ENCODE results near the gene USP15. TPM values are rescaled to one million over a fixed set of nuclear protein-coding genes. Genes with fewer than 3 reads are reported as not detected.

Gene USP15
- total and polyA plus RNA-seq, 2 of the 8 experiments (the other 6 are each of a cell fraction or from before 2014, with no cell fraction given): 12.7 to 38.6 TPM

DNA sequence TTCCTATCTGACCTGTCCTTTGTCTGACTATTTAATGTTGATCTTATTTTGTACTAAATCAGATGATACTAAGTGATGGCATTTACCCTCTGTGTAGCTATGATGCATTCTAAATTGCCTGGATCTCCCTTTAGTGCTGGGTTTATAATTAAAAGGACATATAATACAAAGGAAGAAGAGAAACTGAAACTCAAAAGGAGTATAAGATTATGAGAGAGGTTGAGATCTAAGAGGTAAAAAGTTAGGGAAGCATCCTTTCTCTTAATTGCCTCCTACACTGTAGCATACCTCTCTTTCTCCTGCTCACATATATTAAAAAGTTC lies 119.5 kb downstream of the USP15 start (continued):
- TF ChIP-seq PHF8 (conservative IDR thresholded peaks at IDR 0.05; ENCODE audit: low read depth, low read length): no peak

DNA sequence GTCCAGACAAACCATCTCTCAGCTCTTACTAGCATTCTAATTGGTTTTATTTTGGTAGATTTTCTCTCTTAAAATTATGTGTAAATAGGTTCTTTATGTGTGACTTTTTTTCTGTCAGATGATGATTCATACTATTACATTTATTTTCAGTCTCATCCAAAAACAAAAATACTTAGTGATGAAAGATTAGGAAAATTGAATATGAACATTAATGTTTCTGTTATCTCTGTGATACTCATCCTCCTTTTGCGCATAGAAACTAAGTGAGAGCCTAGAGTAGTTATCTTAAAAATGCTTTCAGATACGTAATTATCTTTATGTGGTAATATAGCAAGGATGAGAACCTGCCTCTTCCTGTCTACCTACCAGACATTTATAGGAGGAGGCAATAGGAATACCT lies 122.3 kb downstream of the USP15 start:
- Histone ChIP-seq H3K14ac (ENCODE audit: insufficient read length) (no peak overlapping the region), H2BK5ac (ENCODE audit: low read depth, low read length) (no peak overlapping the region), H2BK12ac (ENCODE audit: low read depth, low read length) (no peak overlapping the region), H2BK15ac (ENCODE audit: low read length) (no peak overlapping the region), H3K27ac (ENCODE audit: low read depth, low read length) (no peak overlapping the region), H4K8ac (ENCODE audit: extremely low read depth, insufficient read depth, low read length) (no peak overlapping the region), H3K4me3 (ENCODE audit: extremely low read depth in 1 of 4, insufficient read depth in 2 of 4, low read depth in 3 of 4, low read length in 4 of 4) (no peak overlapping the region), H3K4me1 (replicated peaks in 1 of 4; ENCODE audit: control insufficient read depth in 3 of 4, insufficient read depth in 4 of 4, low read length in 3 of 4) (no peaks in the 10 kb centered on the region), H3K23ac (ENCODE audit: insufficient read length) (no peak overlapping the region), H4K5ac (ENCODE audit: insufficient read length, low read depth, low read length) (no peak overlapping the region), H3K4ac (replicated peaks; ENCODE audit: insufficient read length, low read depth, low read length) (no peak overlapping the region), H3K36me3 (ENCODE audit: control insufficient read depth in 2 of 4, insufficient read depth in 4 of 4, low read length in 3 of 4) (no peaks in the 10 kb centered on the region), H3K79me1 (ENCODE audit: low read depth, low read length) (no peaks in the 10 kb centered on the region), H2AK5ac (ENCODE audit: low read depth, low read length) (no peak overlapping the region), H3K18ac (ENCODE audit: extremely low read depth, low read length) (no peak overlapping the region), H3K56ac (replicated peaks; ENCODE audit: insufficient read length, low read depth, low read length) (no peak overlapping the region), H4K20me1 (replicated peaks in 1 of 2; ENCODE audit: control insufficient read depth in 1 of 2, insufficient read depth in 2 of 2, low read length in 2 of 2) (no peaks in the 10 kb centered on the region), H4K91ac (replicated peaks; ENCODE audit: insufficient read length, low read length) (no peak overlapping the region), H2BK120ac (replicated peaks; ENCODE audit: low read depth, low read length) (no peak overlapping the region), H3K9me3 (ENCODE audit: insufficient read depth in 2 of 2, low read depth in 1 of 2, low read length in 1 of 2) (no peaks in the 10 kb centered on the region), H3K23me2 (ENCODE audit: low read depth, low read length) (no peaks in the 10 kb centered on the region), H2AFZ (ENCODE audit: low read length) (no peak overlapping the region), H3K27me3 (replicated peaks in 1 of 4; ENCODE audit: control insufficient read depth in 3 of 4, extremely low read depth in 1 of 4, insufficient read depth in 3 of 4, low read length in 3 of 4) (no peaks in the 10 kb centered on the region), H3K4me2 (ENCODE audit: insufficient read depth in 1 of 2, low read depth in 2 of 2, low read length in 2 of 2) (no peak overlapping the region), H3K79me2 (ENCODE audit: control insufficient read depth in 1 of 2, insufficient read depth in 2 of 2, low read length in 2 of 2) (no peaks in the 10 kb centered on the region), H2BK20ac (ENCODE audit: low read length) (no peak overlapping the region), H3K9ac (replicated peaks in 1 of 4; ENCODE audit: extremely low read depth in 1 of 4, low read depth in 3 of 4, low read length in 3 of 4) (no peak overlapping the region)
- WGBS, 2 experiments (ENCODE audit: extremely low coverage in 1 of 2, insufficient coverage in 1 of 2, insufficient read length in 1 of 2, insufficient replicate concordance in 2 of 2, low coverage in 1 of 2, low lambda C conversion rate in 2 of 2, missing lambda C conversion rate in 1 of 2): 89% methylated on average over 2 of the region's 2 CpGs; no CpG with 5 or more reads in 1 of the 2 experiments
- FAIRE-seq (no peak), DNase-seq (ENCODE audit: low read depth in 1 of 2, low spot score in 2 of 2) (no peak)
- POLR2A ChIA-PET (ENCODE audit: partially characterized antibody): no interaction called here
- CTCF ChIA-PET (ENCODE audit: partially characterized antibody): no interaction called here
- TF ChIP-seq CHD2 (IDR thresholded peaks at IDR 0.05; ENCODE audit: low read length) (no peak), TAF1 (IDR thresholded peaks at IDR 0.05; ENCODE audit: low read depth, low read length) (no peak)
- TF ChIP-seq, protein P1, sequence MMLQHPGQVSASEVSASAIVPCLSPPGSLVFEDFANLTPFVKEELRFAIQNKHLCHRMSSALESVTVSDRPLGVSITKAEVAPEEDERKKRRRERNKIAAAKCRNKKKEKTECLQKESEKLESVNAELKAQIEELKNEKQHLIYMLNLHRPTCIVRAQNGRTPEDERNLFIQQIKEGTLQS (IDR thresholded peaks at IDR 0.05; ENCODE audit: insufficient read depth, low read depth, low read length): no peak

Data from H1 (cell line).